ENCODE data around the gene COL4A2.

DNA sequence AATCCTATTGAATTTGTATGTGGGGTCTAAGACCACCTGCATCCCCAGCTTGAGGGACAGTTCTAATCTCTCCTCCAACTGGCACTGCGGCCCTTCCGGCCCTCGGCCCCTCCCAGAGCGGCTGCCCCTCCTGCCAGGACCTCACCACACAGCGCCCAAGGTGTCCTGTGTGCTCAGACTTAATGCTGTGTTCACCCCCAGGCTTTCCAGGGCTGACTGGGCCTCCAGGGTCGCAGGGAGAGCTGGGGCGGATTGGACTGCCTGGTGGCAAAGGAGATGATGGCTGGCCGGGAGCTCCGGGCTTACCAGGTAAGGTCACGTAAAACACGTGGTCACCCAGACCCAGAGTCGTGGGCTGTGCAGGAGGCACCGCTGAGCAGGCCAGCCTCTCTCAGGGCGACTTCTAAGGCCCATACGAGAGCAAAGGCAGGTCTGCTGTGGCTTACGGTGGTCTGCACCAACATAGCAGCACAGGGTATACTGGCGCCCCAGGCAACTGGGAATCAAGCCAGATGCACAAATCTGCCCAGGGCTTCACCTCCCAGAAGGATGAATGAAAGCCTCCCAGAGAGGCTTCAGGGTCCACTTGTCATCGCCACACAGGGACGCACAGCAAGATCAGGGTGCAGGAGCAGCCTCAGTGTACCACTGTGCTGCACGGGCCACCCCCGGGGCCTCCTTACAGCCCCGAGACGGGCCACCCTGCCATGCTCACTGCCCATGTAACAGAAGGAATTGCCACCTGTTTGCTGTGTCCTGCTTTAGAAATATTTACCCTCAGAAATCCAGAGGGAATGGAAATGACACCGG, 185.0 kb downstream of the COL4A2 start:
- no peak for TF ChIP-seq REST (IDR thresholded peaks at IDR 0.05; ENCODE audit: low read depth)
- TF ChIP-seq, protein P1, sequence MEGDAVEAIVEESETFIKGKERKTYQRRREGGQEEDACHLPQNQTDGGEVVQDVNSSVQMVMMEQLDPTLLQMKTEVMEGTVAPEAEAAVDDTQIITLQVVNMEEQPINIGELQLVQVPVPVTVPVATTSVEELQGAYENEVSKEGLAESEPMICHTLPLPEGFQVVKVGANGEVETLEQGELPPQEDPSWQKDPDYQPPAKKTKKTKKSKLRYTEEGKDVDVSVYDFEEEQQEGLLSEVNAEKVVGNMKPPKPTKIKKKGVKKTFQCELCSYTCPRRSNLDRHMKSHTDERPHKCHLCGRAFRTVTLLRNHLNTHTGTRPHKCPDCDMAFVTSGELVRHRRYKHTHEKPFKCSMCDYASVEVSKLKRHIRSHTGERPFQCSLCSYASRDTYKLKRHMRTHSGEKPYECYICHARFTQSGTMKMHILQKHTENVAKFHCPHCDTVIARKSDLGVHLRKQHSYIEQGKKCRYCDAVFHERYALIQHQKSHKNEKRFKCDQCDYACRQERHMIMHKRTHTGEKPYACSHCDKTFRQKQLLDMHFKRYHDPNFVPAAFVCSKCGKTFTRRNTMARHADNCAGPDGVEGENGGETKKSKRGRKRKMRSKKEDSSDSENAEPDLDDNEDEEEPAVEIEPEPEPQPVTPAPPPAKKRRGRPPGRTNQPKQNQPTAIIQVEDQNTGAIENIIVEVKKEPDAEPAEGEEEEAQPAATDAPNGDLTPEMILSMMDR (IDR thresholded peaks at IDR 0.05 in 2 of 3, conservative IDR thresholded peaks at IDR 0.05 in 1 of 3; ENCODE audit: borderline replicate concordance in 1 of 3, insufficient read depth in 1 of 3, low read depth in 2 of 3, low read length in 2 of 3) = no peak
- no peak for TF ChIP-seq TCF7L2 (IDR thresholded peaks at IDR 0.05; ENCODE audit: borderline replicate concordance, extremely low read depth, insufficient read depth, insufficient read length)
- no peak for TF ChIP-seq EZH2 (IDR thresholded peaks at IDR 0.05)
